AG04449 (cell line): Measurements from ENCODE around the gene GYS1.

Experiments used
- CTCF ChIA-PET: fragments of 350-600 bp; formaldehyde crosslinking; extraction: SDS; loops from one replicate; lab custom pipeline; 2021; ENCODE audit warnings: antibody characterized with exemption; lab: Yijun Ruan, JAX
- POLR2A ChIA-PET: fragments of 400-600, 350-600 bp; formaldehyde crosslinking; extraction: SDS; loops from one replicate; lab custom pipeline; 2020; ENCODE audit warnings: antibody characterized with exemption, inconsistent platforms; lab: Yijun Ruan, JAX
- DNase-seq: peaks from one replicate; pipeline ENCODE4 v3.0.0-alpha.2; 2010; ENCODE audit warnings: low read depth, low spot score
- H3K4me3 ChIP-seq: 2 replicates; pipeline ENCODE4 v1.5.1; 2011; ENCODE audit warnings: low read depth, mild to moderate bottlenecking, control low read depth, low read length
- CTCF ChIP-seq: IDR thresholded peaks from one replicate; pipeline ENCODE4 v1.5.1; 2011; ENCODE audit warnings: mild to moderate bottlenecking, moderate library complexity, low read length, control low read depth, inconsistent platforms; ENCODE audit not compliant: insufficient read depth; ENCODE audit errors: missing control alignments

The GYS1 gene

GRCh38 chr19:48953141-48953540 lies 40.0 kb downstream of the GYS1 start:
- no peak for DNase-seq
- CTCF ChIA-PET: interaction anchor here (0.7 to 2.1 kb wide), 5 partner anchors 17 to 112 kb away, joined by 3 to 6 read pairs (median 3); partner anchors contain the start of gene RUVBL2
- no peak for TF ChIP-seq CTCF
- POLR2A ChIA-PET: no interaction called here
- no peak overlapping the region for H3K4me3 ChIP-seq

- ChIA-PET POLR2A (interaction anchor here (0.6 to 1.4 kb wide), 2 partner anchors 14 to 71 kb away, joined by 4 read pairs; partner anchors contain the start of gene FTL), CTCF (no interaction called here)
- no peak overlapping the region for H3K4me3 ChIP-seq
- no peak for DNase-seq
- no peak for TF ChIP-seq CTCF
Measured at GRCh38 chr19:48950830-48951519, 42.1 kb downstream of the GYS1 start.

GRCh38 chr19:48950159-48950558 lies 43.0 kb downstream of the GYS1 start:
- no peak overlapping the region for H3K4me3 ChIP-seq
- DNase-seq: no peak
- POLR2A ChIA-PET: no interaction called here
- CTCF ChIA-PET: interaction anchor here (1.2 kb wide), 1 partner anchor 20 kb away, joined by 3 read pairs; no protein-coding TSS in a partner anchor
- no peak for TF ChIP-seq CTCF

GRCh38 chr19:48947258-48947542 lies 45.9 kb downstream of the GYS1 start:
- TF ChIP-seq CTCF: no peak
- POLR2A ChIA-PET: no interaction called here
- no peak for DNase-seq
- H3K4me3 ChIP-seq: no peak overlapping the region
- CTCF ChIA-PET: interaction anchor here (1.1 to 1.6 kb wide), 2 partner anchors 24 to 105 kb away, joined by 3 to 4 read pairs; no protein-coding TSS in a partner anchor

- DNase-seq: no peak
- POLR2A ChIA-PET: no interaction called here
- no peak overlapping the region for H3K4me3 ChIP-seq
- CTCF ChIA-PET: interaction anchor here (1.6 kb wide), 1 partner anchor 104 kb away, joined by 4 read pairs; no protein-coding TSS in a partner anchor
- no peak for TF ChIP-seq CTCF
Measured at GRCh38 chr19:48946463-48947257, 46.4 kb downstream of the GYS1 start.

- POLR2A ChIA-PET: no interaction called here
- TF ChIP-seq CTCF: no peak
- H3K4me3 ChIP-seq: no peak overlapping the region
- CTCF ChIA-PET: interaction anchor here (1.6 kb wide), 1 partner anchor 103 kb away, joined by 4 read pairs; no protein-coding TSS in a partner anchor
- no peak for DNase-seq
Measured at GRCh38 chr19:48945817-48946216, 47.3 kb downstream of the GYS1 start.
